T-helper 2 cell treated with Interferon-gamma antibody and Interleukin-4, amounts not matched to agents 5 μg/mL and 100 μg/mL, for 36 hours (primary cell): Measurements from ENCODE around the gene TMPRSS15.

Experiments used
- DNase-seq: peaks from one replicate; pipeline ENCODE4 v3.0.0; 2021; ENCODE audit warnings: low spot score
- H3K27ac Mint-ChIP-seq: one replicate; pipeline ENCODE4 v1.8.0; 2021; ENCODE audit warnings: mild to moderate bottlenecking, mixed read lengths
- H3K27me3 Mint-ChIP-seq: one replicate; pipeline ENCODE4 v1.8.0; 2021; ENCODE audit warnings: low read depth, mixed read lengths
- H3K36me3 Mint-ChIP-seq: one replicate; pipeline ENCODE4 v1.8.0; 2021; ENCODE audit warnings: low read depth, mixed read lengths
- H3K4me1 Mint-ChIP-seq: one replicate; pipeline ENCODE4 v1.8.0; 2021; ENCODE audit warnings: low read depth, mixed read lengths
- H3K4me3 Mint-ChIP-seq: one replicate; pipeline ENCODE4 v1.8.0; 2022; ENCODE audit warnings: mild to moderate bottlenecking, moderate library complexity, mixed read lengths
- H3K9me3 Mint-ChIP-seq: one replicate; pipeline ENCODE4 v1.8.0; 2021; ENCODE audit warnings: mixed read lengths

The TMPRSS15 gene

DNA sequence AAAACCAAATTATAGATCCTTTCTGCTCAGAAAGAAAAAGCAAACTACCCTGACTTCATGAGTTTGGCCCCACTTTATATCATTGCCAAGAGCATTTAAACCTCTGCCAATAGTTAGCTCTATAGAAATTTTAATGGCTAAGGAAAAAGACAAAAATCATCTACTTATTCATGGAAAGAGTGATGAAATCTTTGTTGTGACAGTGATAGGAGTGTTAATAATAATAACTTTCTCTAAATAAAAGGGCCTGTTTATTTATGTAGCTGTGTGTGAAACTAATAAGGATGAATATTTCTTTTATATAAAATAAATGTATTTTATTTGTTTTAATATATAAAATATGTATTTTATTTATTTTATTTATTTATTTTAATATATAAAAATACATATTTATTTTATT lies 152.5 kb downstream of the TMPRSS15 start:
- Mint-ChIP-seq H3K9me3 (no peaks in the 10 kb centered on the region), H3K4me3 (no peak overlapping the region), H3K36me3 (no peaks in the 10 kb centered on the region), H3K27ac (no peak overlapping the region), H3K27me3 (peaks cover 4% of the 10 kb centered on the region), H3K4me1 (no peaks in the 10 kb centered on the region)
- no peak for DNase-seq

DNA sequence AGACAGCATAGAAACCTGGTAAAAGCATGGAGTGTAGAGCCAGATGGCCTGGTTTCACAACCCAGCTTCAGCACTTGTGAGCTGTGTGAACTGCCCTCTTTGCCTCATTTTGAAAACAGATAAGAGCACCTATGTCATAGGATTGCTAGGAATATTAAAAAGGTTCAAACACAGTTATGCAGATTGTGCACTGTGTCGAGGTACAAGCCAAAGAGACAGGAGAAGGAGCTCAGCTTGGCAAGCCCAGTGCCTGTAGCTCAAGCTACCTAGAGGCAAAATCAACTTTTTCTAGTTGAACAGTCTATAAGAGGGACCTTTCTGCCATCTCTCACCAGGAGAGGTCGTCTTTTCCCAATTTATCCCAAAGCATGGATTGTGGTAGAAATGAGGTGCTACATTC lies 153.9 kb downstream of the TMPRSS15 start:
- Mint-ChIP-seq H3K36me3 (no peaks in the 10 kb centered on the region), H3K9me3 (no peaks in the 10 kb centered on the region), H3K27me3 (peaks cover 13% of the 10 kb centered on the region), H3K27ac (no peak overlapping the region), H3K4me3 (no peak overlapping the region), H3K4me1 (no peaks in the 10 kb centered on the region)
- no peak for DNase-seq

DNA sequence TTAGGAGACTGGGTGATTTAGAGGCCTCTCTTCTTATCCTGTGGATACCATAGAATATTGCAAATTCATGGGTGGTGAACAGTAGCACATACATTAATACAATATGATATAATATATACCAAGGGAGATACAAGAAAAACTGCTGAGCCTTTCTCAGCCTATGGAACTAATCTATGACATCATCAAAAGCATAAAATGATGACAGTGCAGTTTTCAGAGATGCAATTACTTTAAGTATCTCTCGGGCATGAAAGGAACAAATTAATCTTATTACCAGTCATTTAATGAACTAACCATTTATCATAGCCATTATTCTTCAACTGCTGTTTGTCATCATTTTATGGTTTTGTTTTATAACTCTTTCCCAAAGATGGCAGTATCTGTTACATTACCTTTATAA lies 155.4 kb downstream of the TMPRSS15 start:
- Mint-ChIP-seq H3K36me3 (no peaks in the 10 kb centered on the region), H3K4me3 (no peak overlapping the region), H3K27me3 (peaks cover 24% of the 10 kb centered on the region), H3K27ac (no peak overlapping the region), H3K4me1 (no peaks in the 10 kb centered on the region), H3K9me3 (no peaks in the 10 kb centered on the region)
- DNase-seq = no peak

DNA sequence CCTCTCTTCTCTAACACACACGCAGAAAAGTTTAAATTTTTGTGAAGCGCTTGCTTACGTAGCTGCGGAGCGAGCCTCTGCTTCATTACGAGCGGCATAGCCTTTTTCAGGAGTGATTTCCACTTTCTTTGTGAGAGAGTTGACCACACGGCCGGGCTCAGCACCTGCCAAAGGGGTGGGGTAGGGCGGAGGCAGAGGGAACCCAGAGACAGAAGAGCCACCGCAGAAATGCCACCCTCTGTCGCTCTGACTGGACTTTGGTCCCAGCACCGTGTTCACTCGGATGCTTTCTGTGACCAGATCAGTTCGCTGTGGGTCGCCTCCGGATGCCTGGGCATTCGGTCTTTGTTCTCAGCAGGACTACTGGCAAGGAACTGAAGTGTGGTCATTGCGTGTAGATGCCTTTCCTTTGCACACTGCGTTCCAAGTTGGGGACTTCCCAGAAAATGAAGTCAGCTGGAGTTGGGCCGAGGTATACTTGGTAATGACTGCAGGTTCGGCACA lies 158.1 kb downstream of the TMPRSS15 start:
- peaks cover 24% of the 10 kb centered on the region for H3K27me3 Mint-ChIP-seq
- no peak overlapping the region for H3K4me3 Mint-ChIP-seq
- H3K9me3 Mint-ChIP-seq = no peaks in the 10 kb centered on the region

DNA sequence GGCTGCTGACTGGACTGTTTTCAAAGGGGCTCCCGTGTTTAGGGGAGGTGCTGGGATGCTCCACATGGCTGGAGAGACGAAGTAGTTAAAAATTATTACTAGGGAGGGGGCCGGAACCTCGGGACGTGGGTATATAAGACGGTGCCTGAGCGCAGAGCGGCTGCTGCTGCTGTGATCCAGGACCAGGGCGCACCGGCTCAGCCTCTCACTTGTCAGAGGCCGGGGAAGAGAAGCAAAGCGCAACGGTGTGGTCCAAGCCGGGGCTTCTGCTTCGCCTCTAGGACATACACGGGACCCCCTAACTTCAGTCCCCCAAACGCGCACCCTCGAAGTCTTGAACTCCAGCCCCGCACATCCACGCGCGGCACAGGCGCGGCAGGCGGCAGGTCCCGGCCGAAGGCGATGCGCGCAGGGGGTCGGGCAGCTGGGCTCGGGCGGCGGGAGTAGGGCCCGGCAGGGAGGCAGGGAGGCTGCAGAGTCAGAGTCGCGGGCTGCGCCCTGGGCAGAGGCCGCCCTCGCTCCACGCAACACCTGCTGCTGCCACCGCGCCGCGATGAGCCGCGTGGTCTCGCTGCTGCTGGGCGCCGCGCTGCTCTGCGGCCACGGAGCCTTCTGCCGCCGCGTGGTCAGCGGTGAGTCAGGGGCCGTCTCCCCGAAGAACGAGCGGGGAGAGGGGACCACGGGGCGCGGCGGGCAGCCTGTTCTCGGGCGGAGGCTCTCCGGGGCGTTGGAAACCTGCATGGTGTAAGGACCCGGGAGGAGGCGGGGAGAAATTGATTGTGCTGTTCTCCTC lies 158.7 kb downstream of the TMPRSS15 start, which contains the start of gene CHODL:
TSS of gene CHODL (plus strand) at position 163 of the 793 bp plus-strand sequence. CDS start at position 554, 391 bp downstream.
- no peaks in the 10 kb centered on the region for H3K9me3 Mint-ChIP-seq
- peaks cover 24% of the 10 kb centered on the region for H3K27me3 Mint-ChIP-seq
- H3K27ac Mint-ChIP-seq = no peak within 1 kb of the TSS
- H3K4me1 Mint-ChIP-seq = no peaks in the 10 kb centered on the region
- DNase-seq = no peak
- no peak within 1 kb of the TSS for H3K4me3 Mint-ChIP-seq
- H3K36me3 Mint-ChIP-seq = no peaks in the 10 kb centered on the region

More for the DNA sequence above, 158.1 kb downstream of the TMPRSS15 start:
- no peak for DNase-seq
- Mint-ChIP-seq H3K4me1 (no peaks in the 10 kb centered on the region), H3K36me3 (no peaks in the 10 kb centered on the region), H3K27ac (no peak overlapping the region)

DNA sequence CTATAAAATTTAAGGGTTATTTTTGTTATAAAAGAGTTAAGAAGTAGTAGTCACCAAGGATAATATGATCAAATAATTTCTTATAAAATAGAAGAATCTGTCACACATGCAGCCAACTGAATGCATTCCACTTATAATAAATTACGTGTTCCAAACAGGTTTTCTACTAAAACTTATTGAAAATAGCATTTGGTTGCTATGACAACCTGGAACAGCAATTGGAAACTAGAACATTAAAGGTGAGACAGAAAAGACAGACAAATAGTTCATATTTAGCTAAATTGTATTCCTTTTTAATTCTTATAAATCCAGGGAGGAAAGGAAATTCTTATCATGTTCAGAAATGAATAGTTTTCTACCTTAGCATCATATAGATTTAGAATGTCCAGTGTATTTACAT lies 168.0 kb downstream of the TMPRSS15 start:
- no peak for DNase-seq
- Mint-ChIP-seq H3K9me3 (no peaks in the 10 kb centered on the region), H3K36me3 (no peaks in the 10 kb centered on the region), H3K27ac (no peak overlapping the region), H3K4me1 (no peaks in the 10 kb centered on the region), H3K4me3 (no peak overlapping the region), H3K27me3 (no peaks in the 10 kb centered on the region)

DNA sequence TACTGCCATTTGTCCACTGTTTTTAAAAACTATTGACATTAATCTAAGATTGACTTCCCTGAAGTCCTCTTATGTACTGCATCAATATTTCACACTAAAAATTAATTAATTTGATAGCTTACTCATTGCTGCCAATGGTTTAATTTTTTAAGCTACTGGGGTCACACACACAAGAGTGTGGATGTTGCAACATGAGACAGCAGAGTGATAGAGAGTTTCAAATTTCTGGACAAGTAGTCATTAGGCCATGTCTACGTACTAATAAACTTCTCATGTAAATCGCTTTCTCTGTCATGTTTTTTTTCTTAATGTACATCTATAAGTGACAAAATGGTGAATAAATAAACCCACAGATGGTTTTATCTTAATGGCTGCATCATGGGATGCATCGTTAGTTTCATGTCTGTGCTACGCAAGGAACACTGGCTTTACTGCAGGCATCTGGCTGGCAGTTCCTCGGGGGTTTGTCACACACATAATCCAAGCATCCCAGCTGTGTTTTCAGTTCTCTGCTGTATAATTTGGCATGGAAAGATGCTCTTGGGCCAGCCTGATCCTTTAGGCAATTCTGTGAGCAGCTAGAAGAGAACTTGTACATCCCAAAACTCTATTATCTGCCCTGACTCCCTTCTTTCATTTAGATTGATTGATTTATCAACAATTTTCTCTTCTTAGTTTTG lies 175.4 kb downstream of the TMPRSS15 start:
- Mint-ChIP-seq H3K27me3 (no peaks in the 10 kb centered on the region), H3K27ac (no peak overlapping the region), H3K4me1 (no peaks in the 10 kb centered on the region), H3K36me3 (no peaks in the 10 kb centered on the region), H3K9me3 (peaks cover 6% of the 10 kb centered on the region), H3K4me3 (no peak overlapping the region)
- no peak for DNase-seq

DNA sequence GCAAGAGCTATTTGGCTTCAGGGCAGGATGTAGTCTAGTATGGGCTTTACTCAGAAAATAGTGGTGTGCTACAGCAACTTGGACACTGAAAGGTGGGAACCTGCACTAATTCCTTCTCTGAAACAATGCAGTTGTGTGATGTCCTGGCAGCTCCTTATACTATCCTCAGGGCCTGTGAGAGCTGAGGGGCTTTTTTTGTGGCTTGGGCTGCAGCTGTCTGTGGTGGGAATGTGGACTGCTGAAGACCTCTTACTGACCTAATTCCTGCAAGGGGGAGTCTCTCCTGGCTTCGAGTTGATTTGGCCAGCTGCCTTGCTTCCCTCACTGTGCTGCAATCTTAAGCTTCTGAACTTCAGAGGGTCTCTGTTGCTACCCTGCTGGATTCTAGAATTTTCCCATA lies 181.2 kb downstream of the TMPRSS15 start:
- H3K36me3 Mint-ChIP-seq = no peaks in the 10 kb centered on the region
- H3K9me3 Mint-ChIP-seq = peaks cover 26% of the 10 kb centered on the region
- no peak overlapping the region for H3K4me3 Mint-ChIP-seq
- no peak for DNase-seq
- no peaks in the 10 kb centered on the region for H3K4me1 Mint-ChIP-seq
- no peak overlapping the region for H3K27ac Mint-ChIP-seq
- H3K27me3 Mint-ChIP-seq = no peaks in the 10 kb centered on the region

DNA sequence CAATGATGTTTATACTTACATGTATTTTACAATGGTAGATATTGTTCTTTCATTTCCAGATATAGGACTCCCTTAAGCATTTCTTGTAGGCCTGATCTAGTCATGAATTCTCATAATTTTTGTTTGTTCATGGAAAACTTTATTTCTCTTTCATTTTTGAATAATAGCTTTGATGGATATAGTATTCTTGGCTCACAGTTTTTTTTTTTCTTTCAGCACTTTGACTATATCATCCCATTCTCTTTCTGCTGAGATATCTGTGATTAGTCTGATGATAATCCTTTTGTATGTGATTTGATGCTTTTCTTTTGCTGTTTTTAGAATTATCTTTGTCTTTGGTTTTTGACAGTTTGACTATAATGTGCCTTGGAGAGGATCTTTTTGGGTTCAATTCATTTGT lies 183.1 kb downstream of the TMPRSS15 start:
- Mint-ChIP-seq H3K27ac (no peak overlapping the region), H3K4me3 (no peak overlapping the region), H3K9me3 (peaks cover 38% of the 10 kb centered on the region), H3K4me1 (no peaks in the 10 kb centered on the region), H3K36me3 (no peaks in the 10 kb centered on the region), H3K27me3 (no peaks in the 10 kb centered on the region)
- no peak for DNase-seq
